Calu3 (cell line): ENCODE measurements around the gene TMEM203. TPM values are rescaled to one million over a fixed set of nuclear protein-coding genes. Genes with fewer than 3 reads are reported as not detected.

Experiments
- BruUV-seq: library from RNA; stranded (reverse); fragments of 400-500 nt; replicated peaks from 2 replicates; lab custom pipeline; 2021; lab: Mats Ljungman, UMichigan
- CTCF ChIA-PET: fragments of 300-600 bp; sonication (Branson Sonifier 250); formaldehyde crosslinking; loops from one replicate; lab custom pipeline; 2022; ENCODE audit warnings: antibody characterized with exemption; lab: Charles Lee
- DNase-seq: peaks from one replicate; pipeline ENCODE4 v3.0.0; 2022
- H3K27ac Mint-ChIP-seq: one replicate; pipeline ENCODE4 v1.8.0; 2022; ENCODE audit warnings: mixed read lengths; ENCODE audit not compliant: unreplicated experiment
- H3K27me3 Mint-ChIP-seq: one replicate; pipeline ENCODE4 v1.8.0; 2022; ENCODE audit warnings: mixed read lengths; ENCODE audit not compliant: unreplicated experiment
- H3K36me3 Mint-ChIP-seq: one replicate; pipeline ENCODE4 v1.8.0; 2022; ENCODE audit warnings: mild to moderate bottlenecking, moderate library complexity, mixed read lengths; ENCODE audit not compliant: insufficient read depth, unreplicated experiment
- H3K4me1 Mint-ChIP-seq: one replicate; pipeline ENCODE4 v1.8.0; 2022; ENCODE audit warnings: mild to moderate bottlenecking, low read depth, mixed read lengths; ENCODE audit not compliant: unreplicated experiment
- H3K4me3 Mint-ChIP-seq: one replicate; pipeline ENCODE4 v1.8.0; 2022; ENCODE audit warnings: mild to moderate bottlenecking, low read depth, moderate library complexity, mixed read lengths; ENCODE audit not compliant: unreplicated experiment
- H3K9me3 Mint-ChIP-seq: one replicate; pipeline ENCODE4 v1.8.0; 2022; ENCODE audit warnings: low read depth, mixed read lengths; ENCODE audit not compliant: unreplicated experiment
- CTCF ChIP-seq: fragments of 200-600 bp; IDR thresholded peaks from one replicate; pipeline ENCODE4 v1.8.0; 2022; ENCODE audit warnings: antibody characterized with exemption; ENCODE audit not compliant: unreplicated experiment
- intact Hi-C: fragments of 100-400 bp; cut with micrococcal nuclease; formaldehyde crosslinking; loops from one replicate; pipeline ENCODE4 v1.10.0; 2022; ENCODE audit not compliant: unreplicated experiment
- total RNA-seq: library from RNA; stranded (reverse); gene quantifications from 2 replicates; pipeline ENCODE4 v1.2.3, GENCODE V29; 2022

TMEM203 gene
- total RNA-seq, 1 experiment from 2014 or later = 25.4 TPM

- H3K4me1 Mint-ChIP-seq = peaks cover 14% of the 10 kb centered on the region
- BruUV-seq = no TSS peak
- H3K27ac Mint-ChIP-seq = no peak overlapping the region
- H3K36me3 Mint-ChIP-seq = peaks cover 5% of the 10 kb centered on the region
- H3K9me3 Mint-ChIP-seq = no peaks in the 10 kb centered on the region
- peaks cover 76% of the 10 kb centered on the region for H3K27me3 Mint-ChIP-seq
- H3K4me3 Mint-ChIP-seq = no peak overlapping the region
- CTCF ChIA-PET = interaction anchor here (0.7 to 1.2 kb wide), 2 partner anchors 28 to 74 kb away, joined by 3 to 6 read pairs; partner anchors contain the start of gene MAN1B1
- intact Hi-C loops = no loop called here
- TF ChIP-seq CTCF = no peak
- DNase-seq = no peak
Observed at GRCh38 chr9:137160716-137161557, 44.5 kb downstream of the TMEM203 start.

DNA sequence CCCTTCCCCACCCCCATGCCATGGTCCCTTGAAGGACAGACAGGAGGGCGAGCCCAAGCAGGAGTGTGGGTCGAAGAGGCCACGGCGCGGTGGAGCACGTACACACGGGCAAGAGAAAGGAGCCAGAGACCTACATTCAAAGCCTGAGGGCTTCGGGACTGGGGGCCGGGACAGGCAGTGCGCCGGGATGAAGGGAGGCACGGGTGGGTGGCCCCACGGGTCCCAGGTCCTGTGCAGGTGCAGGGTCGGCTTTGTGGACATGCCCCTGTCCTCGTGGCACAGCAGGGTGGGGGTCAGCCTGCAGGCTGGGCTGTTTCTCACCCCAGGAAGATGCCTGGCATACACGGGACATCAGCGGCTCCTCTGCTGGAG lies 45.4 kb downstream of the TMEM203 start:
- no peak overlapping the region for H3K27ac Mint-ChIP-seq
- DNase-seq = no peak
- peaks cover 5% of the 10 kb centered on the region for H3K36me3 Mint-ChIP-seq
- H3K27me3 Mint-ChIP-seq = peaks cover 67% of the 10 kb centered on the region
- peaks cover 14% of the 10 kb centered on the region for H3K4me1 Mint-ChIP-seq
- no peak for TF ChIP-seq CTCF
- H3K9me3 Mint-ChIP-seq = no peaks in the 10 kb centered on the region
- BruUV-seq = no TSS peak
- CTCF ChIA-PET = no interaction called here
- intact Hi-C loops = no loop called here
- no peak overlapping the region for H3K4me3 Mint-ChIP-seq

GRCh38 chr9:137159105-137160053 lies 46.1 kb downstream of the TMEM203 start:
- H3K9me3 Mint-ChIP-seq = no peaks in the 10 kb centered on the region
- CTCF ChIA-PET = no interaction called here
- H3K4me3 Mint-ChIP-seq = no peak overlapping the region
- no peak for DNase-seq
- peaks cover 14% of the 10 kb centered on the region for H3K4me1 Mint-ChIP-seq
- H3K27me3 Mint-ChIP-seq = peaks cover 60% of the 10 kb centered on the region
- H3K27ac Mint-ChIP-seq = no peak overlapping the region
- H3K36me3 Mint-ChIP-seq = peaks cover 5% of the 10 kb centered on the region
- no peak for TF ChIP-seq CTCF
- intact Hi-C loops = no loop called here
- no TSS peak for BruUV-seq

DNA sequence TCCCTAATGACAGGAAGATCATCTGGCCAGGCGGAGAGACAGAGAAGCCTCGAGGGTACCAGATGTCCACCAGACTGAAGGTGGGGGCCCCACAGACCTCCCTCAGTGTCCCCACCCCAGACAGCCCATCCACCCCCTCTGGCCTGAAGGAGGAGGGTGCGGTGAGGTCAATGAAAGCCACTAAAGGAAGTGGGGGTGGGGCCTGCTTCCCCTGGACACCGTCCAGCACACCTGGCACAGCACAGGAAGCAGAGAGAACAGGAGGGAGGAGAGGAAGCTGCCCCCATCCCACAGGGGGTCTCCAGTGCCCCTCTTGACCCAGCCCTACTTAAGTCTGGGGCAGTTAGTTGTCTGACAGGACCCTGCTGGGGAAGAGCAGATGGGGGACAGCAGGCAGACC lies 46.8 kb downstream of the TMEM203 start:
- Mint-ChIP-seq H3K4me3 (no peak overlapping the region), H3K27ac (no peak overlapping the region), H3K9me3 (no peaks in the 10 kb centered on the region), H3K27me3 (peaks cover 55% of the 10 kb centered on the region), H3K4me1 (peaks cover 14% of the 10 kb centered on the region), H3K36me3 (peaks cover 5% of the 10 kb centered on the region)
- no peak for DNase-seq
- intact Hi-C loops = no loop called here
- TF ChIP-seq CTCF = no peak
- BruUV-seq = no TSS peak
- CTCF ChIA-PET = no interaction called here
